Right renal cortex interstitium (tissue), 3 donors: ENCODE results near the gene PCNX3. TPM values are rescaled to one million over a fixed set of nuclear protein-coding genes. Genes with fewer than 3 reads are reported as not detected.
A peak's percentile ranks its signal among the peaks of the same experiment; 100 is the strongest.

Experiments
- DNase-seq, 3 donors: peaks; one replicate each; pipeline ENCODE4 v3.0.0-alpha.2; 2013; ENCODE audit warnings: low read depth in 3 of 3, low spot score in 2 of 3
- polyA plus RNA-seq, 3 donors: library from polyadenylated mRNA; unstranded; fragments of 120-200 nt; gene quantifications; one replicate each; pipeline ENCODE4 v1.2.1, GENCODE V29; 2013; ENCODE audit not compliant: insufficient read length in 3 of 3

PCNX3 gene
- polyA plus RNA-seq, 3 donors, result 22.2 to 25.1 (median 23.1) TPM

DNA sequence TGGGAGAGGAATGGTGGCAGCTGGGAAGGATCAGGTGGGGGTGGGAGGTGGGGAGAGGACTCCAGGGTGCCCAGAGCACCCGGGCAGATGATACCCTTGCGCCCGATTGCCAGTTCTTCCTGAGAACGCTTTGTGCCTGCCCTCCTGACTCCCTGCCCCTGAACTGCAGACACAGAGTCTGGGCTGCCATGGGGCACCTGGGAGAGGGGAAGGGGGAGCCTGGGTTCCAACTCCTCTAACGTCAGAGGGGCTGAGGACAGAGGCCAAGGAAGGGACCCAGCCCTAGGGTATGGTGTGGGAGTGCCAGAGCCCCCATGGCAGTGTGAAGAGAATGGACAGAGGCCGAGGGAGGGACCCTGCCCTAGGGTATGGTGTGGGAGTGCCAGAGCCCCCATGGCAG, 19.1 kb upstream of the PCNX3 start:
- no peak for DNase-seq

- DNase-seq, result no peak
Observed at GRCh38 chr11:65598258-65598699, 17.3 kb upstream of the PCNX3 start.

DNA sequence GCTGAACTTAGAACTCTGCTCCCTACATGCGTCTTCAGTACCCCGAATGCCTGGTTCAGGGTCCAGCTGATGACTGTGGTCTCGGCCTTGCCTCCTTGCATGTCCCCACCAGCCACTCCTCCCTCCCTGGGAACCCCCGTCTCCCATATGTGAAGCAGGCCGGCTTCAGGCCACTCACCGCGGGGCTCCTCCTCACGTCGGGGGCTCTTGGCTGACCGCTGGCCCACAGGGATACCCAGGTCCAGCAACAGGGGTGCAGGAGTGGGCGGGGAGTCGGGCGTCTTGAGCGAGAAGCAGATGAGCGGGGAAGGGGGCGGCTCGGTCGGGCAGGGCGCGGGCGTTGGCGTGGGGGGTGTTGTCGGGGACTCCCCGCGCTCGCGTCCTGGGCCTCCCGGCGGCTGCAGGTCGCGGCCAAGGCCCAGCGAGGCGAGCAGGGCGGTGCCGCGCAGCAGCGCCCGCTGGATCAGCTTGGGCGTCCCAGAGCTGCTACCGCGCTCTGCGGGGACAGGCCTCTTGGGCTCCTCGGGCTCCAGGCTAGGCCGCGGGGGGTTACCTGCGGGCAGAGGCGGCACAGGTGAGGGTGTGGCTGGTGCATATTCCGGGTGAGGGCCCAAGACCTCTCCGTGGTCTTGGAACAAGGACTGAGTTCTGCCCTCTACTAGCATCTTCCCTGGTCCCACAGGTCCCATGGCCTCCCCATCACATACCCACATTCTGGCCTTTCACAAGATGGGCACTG, 16.2 kb upstream of the PCNX3 start:
- DNase-seq, result no peak

DNA sequence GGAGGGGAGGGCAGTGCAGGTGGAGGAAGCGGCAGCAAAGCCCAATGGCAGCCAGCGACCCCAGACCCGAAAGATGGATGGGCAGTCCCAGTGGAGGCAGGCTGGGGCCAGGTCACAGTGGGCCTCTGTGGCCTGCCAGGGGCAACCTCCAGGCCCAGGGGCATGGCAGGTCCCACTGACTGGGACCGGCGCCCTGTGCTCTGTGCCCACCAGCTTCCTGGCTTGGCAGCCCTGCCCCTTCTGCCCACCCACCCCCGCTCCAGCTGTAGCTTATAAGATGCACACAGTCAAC, 15.7 kb upstream of the PCNX3 start:
- no peak for DNase-seq

DNA sequence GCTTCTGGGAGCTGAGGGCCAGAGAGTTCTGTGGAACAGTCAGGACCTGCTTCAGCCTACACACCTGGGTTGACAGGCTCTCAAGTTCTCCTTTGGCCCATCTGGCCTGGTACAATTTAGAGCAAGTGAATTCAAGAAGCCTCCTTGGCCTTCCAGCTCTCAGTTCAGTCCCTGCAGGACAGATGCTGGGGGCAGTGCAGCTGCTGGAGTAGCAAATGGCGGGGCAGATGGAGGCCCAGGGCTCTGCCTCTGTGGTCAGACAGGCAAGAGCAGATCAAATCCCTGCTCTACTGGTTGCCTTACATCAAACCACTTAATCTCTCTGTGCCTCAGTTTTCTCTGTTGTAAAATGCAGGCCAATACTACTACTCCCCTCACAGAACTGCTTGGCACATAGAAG, 11.3 kb upstream of the PCNX3 start:
- DNase-seq, result no peak

GRCh38 chr11:65606876-65607613, 8.5 kb upstream of the PCNX3 start:
- DNase-seq, result peak; percentile 83 to 91 (median 85)

- DNase-seq, result no peak
Observed at GRCh38 chr11:65607614-65608426, 7.8 kb upstream of the PCNX3 start.

GRCh38 chr11:65609229-65609628, 6.3 kb upstream of the PCNX3 start:
- no peak for DNase-seq

DNA sequence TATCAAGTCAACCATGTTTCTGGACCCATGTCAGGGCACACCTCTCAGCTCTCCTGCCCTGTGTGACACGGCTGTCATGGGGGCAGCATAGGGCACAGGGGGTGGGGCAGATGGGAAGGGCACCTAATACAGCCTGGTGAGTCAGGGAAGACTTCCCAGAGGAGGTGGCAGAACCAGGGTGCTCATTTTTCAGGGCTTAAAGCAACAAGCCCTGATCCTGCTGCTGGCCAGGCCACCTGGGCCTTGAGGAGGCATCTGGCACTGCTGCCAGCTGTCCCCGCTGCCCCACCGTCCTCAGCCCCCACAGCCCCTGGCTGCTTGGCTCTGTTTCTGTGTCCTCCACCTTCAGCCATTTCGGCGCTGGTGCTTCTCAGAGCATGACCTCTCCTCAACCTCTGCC, 5.9 kb upstream of the PCNX3 start:
- DNase-seq, result no peak

GRCh38 chr11:65610404-65610803, 5.2 kb upstream of the PCNX3 start:
- DNase-seq, result no peak

GRCh38 chr11:65611028-65611757, 4.4 kb upstream of the PCNX3 start:
- no peak for DNase-seq

GRCh38 chr11:65611758-65612603, 3.6 kb upstream of the PCNX3 start:
- no peak for DNase-seq

DNA sequence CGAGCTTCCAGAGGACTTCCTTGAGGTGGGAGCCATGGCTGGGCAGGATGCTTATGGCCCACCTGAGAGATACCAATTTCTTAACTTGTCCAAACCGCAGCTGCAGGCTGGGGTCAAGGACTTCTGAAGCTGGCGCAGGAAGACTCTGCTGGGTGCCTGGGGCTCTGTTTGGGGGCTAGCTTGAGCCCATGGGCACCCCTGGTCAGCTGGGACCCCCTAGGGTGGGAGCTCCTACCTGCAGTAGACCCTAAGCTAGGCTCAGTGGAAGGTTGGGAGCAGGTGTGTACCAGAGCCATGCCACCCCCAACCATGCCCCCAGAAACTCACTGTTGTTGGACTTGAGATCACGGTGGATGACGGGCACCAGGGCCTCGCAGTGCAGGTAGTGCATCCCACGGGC, 2.9 kb upstream of the PCNX3 start:
- no peak for DNase-seq

- DNase-seq, result no peak
Observed at GRCh38 chr11:65613091-65613928, 2.3 kb upstream of the PCNX3 start.

GRCh38 chr11:65615950-65616574, 486 bp downstream of the PCNX3 start:
- no peak for DNase-seq

DNA sequence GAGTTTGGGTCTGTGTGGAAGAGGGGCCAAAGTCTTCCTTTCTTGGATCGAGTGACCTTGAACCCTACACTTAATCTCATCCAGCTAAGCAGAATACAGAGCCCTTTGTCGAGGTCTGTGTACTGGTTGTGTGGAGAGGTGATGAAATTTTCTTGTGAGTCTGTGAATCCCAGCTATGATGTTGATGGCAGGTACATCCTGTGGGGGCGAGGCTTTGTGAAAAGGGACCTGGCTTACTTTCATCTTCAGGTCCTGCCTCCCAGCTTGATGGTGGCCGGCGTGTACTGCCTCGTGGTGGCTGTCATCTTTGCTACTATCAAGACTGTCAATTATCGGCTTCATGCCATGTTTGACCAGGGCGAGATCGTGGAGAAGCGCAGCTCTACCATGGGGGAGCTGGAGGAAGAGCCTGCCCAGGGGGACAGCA, 1.0 kb downstream of the PCNX3 start:
- no peak for DNase-seq

DNA sequence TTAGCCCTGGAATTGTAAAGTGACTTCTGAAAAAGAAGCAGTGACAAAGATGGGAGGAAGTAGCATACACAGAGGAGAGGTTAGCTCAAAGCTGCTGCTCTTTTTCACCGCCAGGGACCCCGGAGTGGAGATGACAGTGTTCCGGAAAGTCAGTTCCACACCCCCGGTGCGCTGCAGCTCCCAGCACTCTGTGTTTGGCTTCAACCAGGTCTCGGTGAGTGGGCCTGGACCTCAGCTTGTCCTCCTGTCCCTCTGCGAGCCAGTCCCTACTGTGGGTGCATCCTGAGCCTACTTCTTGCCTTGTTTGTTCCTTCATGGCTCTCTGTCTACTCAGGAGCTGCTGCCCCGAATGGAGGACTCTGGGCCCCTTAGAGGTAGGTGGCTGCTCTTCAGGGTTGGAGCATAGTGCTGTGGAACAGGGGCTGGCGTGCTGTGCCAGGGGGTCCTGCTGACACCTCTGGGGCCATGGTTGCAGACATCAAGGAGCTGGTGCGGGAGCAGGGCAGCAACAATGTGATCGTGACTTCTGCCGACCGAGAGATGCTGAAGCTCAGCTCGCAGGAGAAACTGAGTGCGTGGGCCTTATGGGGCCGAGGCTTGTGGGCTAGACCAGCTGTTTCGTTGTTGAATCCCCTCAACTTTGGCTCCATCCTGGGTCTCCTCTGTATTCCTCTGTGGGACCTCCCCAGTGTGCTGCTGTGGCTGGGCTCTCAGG, 1.7 kb downstream of the PCNX3 start:
- DNase-seq, result no peak
